IPS-NIHi7 (cell line): Measurements from ENCODE around the gene ZBTB9.
A peak's percentile ranks its signal among the peaks of the same experiment; 100 is the strongest.
"Not testable (repeated sequence)": the region's sequence is repeated elsewhere in the genome, so short reads cannot be mapped to it uniquely, and the experiment has no call there.

Experiments used
- DNase-seq: peaks from one replicate; pipeline ENCODE4 v3.0.0; 2012; ENCODE audit warnings: mixed read lengths; ENCODE audit errors: extremely low spot score

The ZBTB9 gene

DNA sequence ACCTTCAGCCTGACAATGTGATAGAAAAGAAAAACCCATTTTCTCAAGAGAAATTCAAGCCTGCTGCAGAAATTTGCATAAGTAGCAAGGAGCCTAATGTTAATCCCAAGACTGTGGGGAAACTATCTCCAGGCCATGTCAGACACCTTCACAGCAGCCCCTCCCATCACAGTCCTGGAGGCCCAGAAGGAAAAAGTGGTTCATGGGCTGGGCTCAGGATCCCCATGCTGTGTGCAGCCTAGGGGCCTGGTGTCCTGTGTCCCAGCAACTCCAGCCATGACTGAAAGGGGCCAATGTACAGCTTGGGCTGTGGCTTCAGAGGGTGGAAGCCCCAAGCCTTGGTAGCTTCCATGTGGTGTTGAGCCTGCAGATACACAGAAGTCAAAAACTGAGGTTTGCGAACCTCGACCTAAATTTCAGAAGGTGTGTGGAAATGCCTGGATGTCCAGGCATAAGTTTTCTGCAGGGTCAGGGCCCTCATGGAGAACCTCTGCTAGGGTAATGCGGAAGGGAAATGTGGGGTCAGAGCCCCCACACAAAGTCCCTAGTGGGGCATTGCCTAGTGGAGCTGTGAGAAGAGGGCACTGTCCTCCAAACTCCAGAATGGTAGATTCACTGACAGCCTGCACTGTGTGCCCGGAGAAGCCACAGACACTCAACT lies 11.8 kb downstream of the ZBTB9 start:
- DNase-seq: no peak

- DNase-seq: no peak
Measured at GRCh38 chr6:33467091-33467490, 12.7 kb downstream of the ZBTB9 start.

GRCh38 chr6:33469661-33470060 lies 15.3 kb downstream of the ZBTB9 start:
- no peak for DNase-seq

GRCh38 chr6:33477864-33478263 lies 23.5 kb downstream of the ZBTB9 start:
- no peak for DNase-seq

GRCh38 chr6:33481192-33481591 lies 26.8 kb downstream of the ZBTB9 start:
- DNase-seq: no peak

DNA sequence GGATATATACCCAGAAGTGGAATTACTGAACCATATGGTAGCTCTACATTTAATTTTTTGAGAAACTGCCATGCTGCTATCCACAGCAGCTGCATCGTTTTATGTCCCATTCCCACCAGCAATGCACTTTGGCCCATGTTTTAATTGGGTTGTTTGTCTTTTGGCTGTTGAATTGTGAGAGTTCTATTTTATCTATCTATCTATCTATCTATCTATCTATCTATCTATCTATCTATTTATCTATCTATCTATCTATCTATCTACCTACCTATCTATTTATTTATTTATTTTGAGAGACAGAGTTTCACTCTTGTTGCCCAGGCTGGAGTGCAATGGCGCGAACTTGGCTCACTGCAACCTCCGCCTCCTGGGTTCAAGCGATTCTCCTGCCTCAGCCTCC lies 28.2 kb downstream of the ZBTB9 start:
- not testable (repeated sequence) for DNase-seq

DNA sequence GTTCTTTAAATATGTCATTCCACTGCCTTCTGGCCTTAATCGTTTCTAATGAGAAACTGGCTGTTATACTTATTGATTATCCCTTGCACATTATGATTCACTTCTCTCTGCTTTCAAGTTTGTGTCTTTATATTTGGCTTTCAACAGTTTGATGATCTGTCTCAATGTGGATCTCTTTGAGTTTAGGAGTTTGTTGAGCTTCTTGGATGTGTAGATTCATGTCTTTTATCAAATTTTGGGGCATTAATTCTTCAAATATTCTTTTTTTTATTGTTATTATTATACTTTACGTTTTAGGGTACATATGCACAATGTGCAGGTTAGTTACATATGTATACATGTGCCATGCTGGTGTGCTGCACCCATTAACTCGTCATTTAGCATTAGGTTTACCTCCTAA lies 29.3 kb downstream of the ZBTB9 start:
- DNase-seq: no peak

GRCh38 chr6:33484673-33485262 lies 30.4 kb downstream of the ZBTB9 start:
- DNase-seq: not testable (repeated sequence)

GRCh38 chr6:33485680-33486079 lies 31.3 kb downstream of the ZBTB9 start:
- DNase-seq: not testable (repeated sequence)

- DNase-seq: no peak
Measured at GRCh38 chr6:33488339-33488738, 34.0 kb downstream of the ZBTB9 start.

GRCh38 chr6:33490198-33490597 lies 35.8 kb downstream of the ZBTB9 start:
- no peak for DNase-seq

DNA sequence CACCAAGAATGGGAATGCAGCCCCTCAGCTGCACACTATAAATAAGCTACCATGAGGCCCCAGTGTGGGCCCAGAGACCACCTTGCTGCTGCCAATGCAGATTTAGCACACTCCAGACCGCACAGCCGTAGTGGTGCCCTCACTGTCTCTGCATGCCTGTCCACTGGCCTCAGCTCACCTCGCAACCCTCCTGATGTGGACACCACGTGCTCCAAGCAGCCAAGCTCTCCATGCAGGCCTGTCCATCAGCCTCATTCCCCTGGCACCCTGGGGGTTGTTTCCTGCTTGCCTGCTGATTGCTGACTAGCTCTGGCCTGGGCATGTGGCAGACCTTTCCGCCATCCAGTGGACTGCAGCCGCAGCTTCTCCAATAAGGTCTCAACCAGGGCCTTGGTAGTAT lies 36.2 kb downstream of the ZBTB9 start:
- peak; percentile 19 for DNase-seq

DNA sequence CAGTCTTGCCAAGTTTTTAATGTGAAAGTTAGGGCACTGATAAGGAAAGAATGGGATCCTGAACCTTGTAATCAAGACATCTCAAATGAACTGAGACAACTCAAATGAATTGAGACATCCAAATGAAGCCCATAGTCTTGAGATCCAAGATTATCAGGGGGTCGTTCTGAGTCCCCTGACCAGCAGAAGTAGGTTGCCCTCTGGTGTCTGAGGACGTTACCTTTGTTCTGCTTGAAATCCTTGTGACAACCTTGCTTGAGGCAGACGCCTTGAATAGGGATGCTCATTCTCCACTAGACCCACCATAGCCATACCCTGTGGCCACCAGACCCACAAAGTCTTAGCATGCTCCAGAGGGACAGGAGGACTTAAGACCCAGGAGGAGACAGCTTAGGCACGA lies 37.7 kb downstream of the ZBTB9 start:
- DNase-seq: peak; percentile 56

GRCh38 chr6:33497157-33497556 lies 42.8 kb downstream of the ZBTB9 start:
- no peak for DNase-seq

- no peak for DNase-seq
Measured at GRCh38 chr6:33502486-33502885, 48.1 kb downstream of the ZBTB9 start.

- DNase-seq: no peak
Measured at GRCh38 chr6:33504486-33504885, 50.1 kb downstream of the ZBTB9 start.

- no peak for DNase-seq
Measured at GRCh38 chr6:33505548-33506370, 51.4 kb downstream of the ZBTB9 start.
